ENCODE data around the gene SPG21. TPM values are rescaled to one million over a fixed set of nuclear protein-coding genes. Genes with fewer than 3 reads are reported as not detected.

SPG21 gene, protein sequence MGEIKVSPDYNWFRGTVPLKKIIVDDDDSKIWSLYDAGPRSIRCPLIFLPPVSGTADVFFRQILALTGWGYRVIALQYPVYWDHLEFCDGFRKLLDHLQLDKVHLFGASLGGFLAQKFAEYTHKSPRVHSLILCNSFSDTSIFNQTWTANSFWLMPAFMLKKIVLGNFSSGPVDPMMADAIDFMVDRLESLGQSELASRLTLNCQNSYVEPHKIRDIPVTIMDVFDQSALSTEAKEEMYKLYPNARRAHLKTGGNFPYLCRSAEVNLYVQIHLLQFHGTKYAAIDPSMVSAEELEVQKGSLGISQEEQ
- total RNA-seq, result 100 to 1,000 TPM in 1 of 5 donors, 10 to 100 TPM in 4; 21.6 to 129 (median 68.2) TPM
- polyA plus RNA-seq, result 10 to 100 TPM; 61.6 to 68.7 (median 67.7) TPM
- long read RNA-seq, donor 1, partial matches to known transcripts, result 0 of 5 reads
- long read RNA-seq, donor 1, other reads (novel, unspliced or antisense), result 0 of 5 reads
- long read RNA-seq, donor 2, transcript SPG21-201 (9 exons, 1,822 nt), result major isoform, 17 of 19 reads
- long read RNA-seq, donor 2, partial matches to known transcripts, result 0 of 19 reads
- long read RNA-seq, donor 2, other reads (novel, unspliced or antisense), result 0 of 19 reads
- long read RNA-seq, donor 3, transcript SPG21-201 (9 exons, 1,822 nt), result major isoform, 10 of 10 reads
- long read RNA-seq, donor 3, partial matches to known transcripts, result 0 of 10 reads
- long read RNA-seq, donor 3, other reads (novel, unspliced or antisense), result 0 of 10 reads
- long read RNA-seq, donor 4, partial matches to known transcripts, result 0 of 3 reads
- long read RNA-seq, donor 4, other reads (novel, unspliced or antisense), result 0 of 3 reads
- long read RNA-seq, donor 5, transcript SPG21-201 (9 exons, 1,822 nt), result major isoform, 18 of 39 reads
- long read RNA-seq, donor 5, partial matches to known transcripts, result 18 of 39 reads
- long read RNA-seq, donor 5, other reads (novel, unspliced or antisense), result 0 of 39 reads
- long read RNA-seq, donor 6, transcript SPG21-201 (9 exons, 1,822 nt), result major isoform, 29 of 31 reads
- long read RNA-seq, donor 6, partial matches to known transcripts, result 0 of 31 reads
- long read RNA-seq, donor 6, other reads (novel, unspliced or antisense), result 0 of 31 reads
- long read RNA-seq, donor 7, transcript SPG21-201 (9 exons, 1,822 nt), result major isoform, 15 of 15 reads
- long read RNA-seq, donor 7, partial matches to known transcripts, result 0 of 15 reads
- long read RNA-seq, donor 7, other reads (novel, unspliced or antisense), result 0 of 15 reads
- long read RNA-seq, donor 8, transcript SPG21-201 (9 exons, 1,822 nt), result major isoform, 14 of 17 reads
- long read RNA-seq, donor 8, partial matches to known transcripts, result 0 of 17 reads
- long read RNA-seq, donor 8, other reads (novel, unspliced or antisense), result 0 of 17 reads
- long read RNA-seq, donor 9, transcript SPG21-201 (9 exons, 1,822 nt), result major isoform, 7 of 9 reads
- long read RNA-seq, donor 9, partial matches to known transcripts, result 0 of 9 reads
- long read RNA-seq, donor 9, other reads (novel, unspliced or antisense), result 0 of 9 reads
- long read RNA-seq, donor 10, transcript SPG21-201 (9 exons, 1,822 nt), result major isoform, 6 of 7 reads
- long read RNA-seq, donor 10, partial matches to known transcripts, result 0 of 7 reads
- long read RNA-seq, donor 10, other reads (novel, unspliced or antisense), result 0 of 7 reads

GRCh38 chr15:64989416-64990167, at the start of gene SPG21:
TSS of gene SPG21 (minus strand) at chr15:64989914. CDS start at chr15:64983569, 6,345 bp downstream.
- 0 to 1% (median 0%) methylated on average over 32 to 75 of the region's 75 CpGs for WGBS, 5 donors
- H3K4me1 ChIP-seq, result peaks cover 16 to 57% (median 42%) of the 10 kb centered on the region in 4 donors
- intact Hi-C loops (cut with DNase I; ENCODE audit: low total_unique reads), result no loop called here

DNA sequence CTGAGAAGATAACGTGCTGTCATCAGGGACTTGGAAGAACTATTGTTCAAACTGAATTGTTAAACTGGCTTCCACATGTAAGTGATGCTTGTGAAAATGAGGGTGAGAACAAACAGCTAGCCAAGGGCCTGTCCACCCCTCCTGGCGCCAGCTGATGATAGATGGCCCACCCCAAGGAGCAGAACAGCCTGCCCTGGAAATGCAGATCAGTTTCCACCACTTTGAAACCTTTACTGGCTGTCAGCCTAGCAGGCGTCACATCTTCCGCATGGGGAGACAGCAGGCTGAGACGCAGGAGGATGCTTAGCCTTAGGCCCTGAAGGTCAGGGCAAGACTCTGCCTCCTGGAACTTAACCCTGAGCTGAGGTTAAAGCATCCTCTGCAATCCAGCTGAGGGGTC, 49.1 kb upstream of the SPG21 start:
- H3K27me3 ChIP-seq, result no peaks in the 10 kb centered on the region
- TF ChIP-seq POLR2A (IDR thresholded peaks at IDR 0.05) (no peak), CTCF (IDR thresholded peaks at IDR 0.05) (no peak), POLR2AphosphoS5 (IDR thresholded peaks at IDR 0.05) (no peak), EP300 (IDR thresholded peaks at IDR 0.05) (no peak)
- H3K27ac ChIP-seq, result no peak overlapping the region
- H3K4me1 ChIP-seq, result peaks cover 0 to 7% (median 2%) of the 10 kb centered on the region in 4 donors
- intact Hi-C loops (cut with DNase I; ENCODE audit: low total_unique reads), result loop anchor here (10.0 kb wide), 1 partner anchor 46 kb away; no protein-coding TSS in a partner anchor
- no peak for DNase-seq
- H3K4me3 ChIP-seq, result no peak overlapping the region
- H3K36me3 ChIP-seq, result no peaks in the 10 kb centered on the region
- WGBS, 5 donors, result 74 to 91% (median 84%) methylated on average over 5 of the region's 5 CpGs
- H3K9me3 ChIP-seq, result no peaks in the 10 kb centered on the region

More at GRCh38 chr15:64989416-64990167, at the start of gene SPG21:
- Histone ChIP-seq H3K27ac (peak within 1 kb of the TSS; percentile 89 to 96 (median 91)), H3K9me3 (no peaks in the 10 kb centered on the region), H3K4me3 (peak within 1 kb of the TSS; percentile 65 to 95 (median 83)), H3K27me3 (no peaks in the 10 kb centered on the region), H3K36me3 (no peaks in the 10 kb centered on the region)
- no peak for TF ChIP-seq EP300 (IDR thresholded peaks at IDR 0.05)
- TF ChIP-seq CTCF (IDR thresholded peaks at IDR 0.05), result no peak
- peak; percentile 56 to 91 (median 88) for TF ChIP-seq POLR2AphosphoS5 (IDR thresholded peaks at IDR 0.05)
- peak; percentile 94 to 98 for DNase-seq

DNA sequence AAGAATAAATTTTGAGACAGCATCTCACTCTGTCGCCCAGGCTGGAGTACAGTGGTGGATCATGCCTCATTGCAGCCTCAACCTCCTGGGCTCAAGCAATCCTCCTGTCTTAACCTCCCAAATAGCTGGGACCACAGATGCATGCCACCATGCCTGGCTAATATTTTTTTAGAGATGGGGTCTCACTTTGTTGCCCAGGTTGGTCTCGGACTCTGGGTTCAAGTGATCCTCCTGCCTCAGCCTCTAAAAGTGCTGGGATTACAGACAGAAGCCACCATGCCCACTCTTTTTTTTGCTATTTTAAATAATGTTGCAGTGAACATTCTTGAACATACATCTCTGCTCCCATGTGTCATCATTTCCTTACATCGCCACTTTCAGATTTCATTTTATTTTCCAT, 48.7 kb upstream of the SPG21 start:
- WGBS, 5 donors, result 94 to 99% (median 98%) methylated on average over 3 of the region's 3 CpGs
- no peak overlapping the region for H3K27ac ChIP-seq
- H3K4me1 ChIP-seq, result peaks cover 0 to 8% (median 3%) of the 10 kb centered on the region in 4 donors
- H3K9me3 ChIP-seq, result no peaks in the 10 kb centered on the region
- no peak for TF ChIP-seq CTCF (IDR thresholded peaks at IDR 0.05)
- no peak for TF ChIP-seq POLR2AphosphoS5 (IDR thresholded peaks at IDR 0.05)
- no peak for TF ChIP-seq POLR2A (IDR thresholded peaks at IDR 0.05)
- TF ChIP-seq EP300 (IDR thresholded peaks at IDR 0.05), result no peak
- no peaks in the 10 kb centered on the region for H3K27me3 ChIP-seq
- DNase-seq, result no peak
- H3K36me3 ChIP-seq, result no peaks in the 10 kb centered on the region
- intact Hi-C loops (cut with DNase I; ENCODE audit: low total_unique reads), result loop anchor here (10.0 kb wide), 1 partner anchor 46 kb away; no protein-coding TSS in a partner anchor
- H3K4me3 ChIP-seq, result no peak overlapping the region

Data from stomach (tissue), 19 donors.